Erythroblast (primary cell): ENCODE results near the gene ABHD3.

ENCODE experiments used
- GATA1 ChIP-seq: IDR thresholded peaks from 2 replicates; pipeline ENCODE4 v1.6.1; 2011; ENCODE audit warnings: low read depth, mild to moderate bottlenecking, control low read depth, low read length, moderate library complexity
- POLR2A ChIP-seq: IDR thresholded peaks from 2 replicates; pipeline ENCODE4 v1.6.1; 2011; ENCODE audit warnings: mild to moderate bottlenecking, low read length

DNA sequence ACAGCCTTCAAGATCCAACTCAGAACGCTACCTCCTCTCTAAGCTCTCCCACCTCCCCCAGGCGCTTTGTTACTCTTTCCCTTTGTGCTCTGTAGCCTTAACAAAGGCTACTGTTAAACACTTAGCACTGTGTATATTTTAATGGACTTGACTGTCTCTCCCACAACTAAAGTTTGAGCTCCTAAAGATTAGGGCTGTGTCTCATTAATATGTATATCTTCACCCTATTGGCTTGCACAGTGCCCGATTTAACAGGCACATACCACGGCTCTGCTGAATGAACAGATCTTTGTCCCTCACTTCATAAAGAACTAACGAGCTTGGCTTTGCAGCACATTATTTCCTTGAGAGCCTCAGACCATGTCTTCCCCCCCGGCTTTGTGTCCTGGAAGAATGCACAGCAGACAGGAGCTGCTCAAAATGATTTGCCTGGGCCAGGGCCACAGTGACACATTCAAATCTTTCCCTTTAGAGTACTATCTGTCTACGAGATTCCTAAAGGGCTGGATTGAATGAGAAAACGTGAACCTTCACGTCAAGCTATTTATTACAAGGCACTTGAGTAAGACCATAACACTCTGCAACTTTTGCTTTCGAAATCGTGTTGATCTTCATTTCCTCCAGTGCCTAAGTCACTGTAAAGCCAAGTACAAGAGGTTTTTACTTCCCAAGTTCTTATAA, 22.1 kb downstream of the ABHD3 start:
- TF ChIP-seq POLR2A: no peak
- no peak for TF ChIP-seq GATA1
